GM20431 (cell line): ENCODE results near the gene NR3C2.

ENCODE experiments used
- in situ Hi-C: fragments of 300-500 bp; cut with MseI, MboI; formaldehyde crosslinking; loops from one replicate; pipeline ENCODE4 v1.15.0; 2020; ENCODE audit warnings: low sequenced_read_pairs; ENCODE audit not compliant: unreplicated experiment

The NR3C2 gene

DNA sequence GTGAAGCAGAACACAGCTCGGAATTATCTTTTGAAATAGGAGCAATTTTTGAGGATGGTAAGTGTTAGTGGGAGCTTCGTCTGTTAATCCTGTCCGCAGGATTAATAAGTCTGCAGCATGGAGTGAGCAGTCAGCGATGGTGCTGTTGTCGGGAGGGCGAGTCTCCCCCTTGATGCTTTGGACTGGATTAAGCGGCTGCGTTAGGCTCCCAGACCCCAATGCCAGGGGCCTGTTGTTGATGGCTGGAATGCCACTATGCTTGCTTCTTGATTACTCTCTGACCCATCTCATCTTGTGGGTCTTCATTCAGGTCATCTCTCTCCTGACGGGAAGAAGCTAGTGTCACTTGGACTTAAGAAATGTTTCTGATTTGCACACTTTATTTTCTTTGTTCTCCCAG lies 377.8 kb downstream of the NR3C2 start:
- in situ Hi-C loops = no loop called here

GRCh38 chr4:148062301-148062950 lies 379.8 kb downstream of the NR3C2 start:
- in situ Hi-C loops = no loop called here

DNA sequence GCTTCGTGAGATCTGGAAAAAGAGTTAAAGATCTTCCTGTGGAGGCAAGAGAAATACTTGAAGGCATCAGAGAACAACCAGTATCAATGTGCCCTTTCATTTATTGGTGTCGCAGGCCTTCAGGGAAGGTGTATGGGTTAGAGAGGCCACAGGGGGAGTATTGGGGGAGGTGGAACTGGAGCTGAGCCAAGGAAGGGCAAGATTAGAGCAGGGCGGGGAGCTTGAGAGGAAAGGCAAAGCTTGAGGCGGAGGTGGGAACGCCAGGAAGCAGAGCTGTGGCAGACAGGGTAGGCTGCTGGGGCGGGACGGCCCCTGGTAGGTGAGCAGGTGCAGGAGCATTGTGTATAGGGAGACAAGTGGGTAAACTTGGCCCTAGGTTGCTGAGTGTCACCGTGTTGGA lies 380.4 kb downstream of the NR3C2 start:
- in situ Hi-C loops = no loop called here

DNA sequence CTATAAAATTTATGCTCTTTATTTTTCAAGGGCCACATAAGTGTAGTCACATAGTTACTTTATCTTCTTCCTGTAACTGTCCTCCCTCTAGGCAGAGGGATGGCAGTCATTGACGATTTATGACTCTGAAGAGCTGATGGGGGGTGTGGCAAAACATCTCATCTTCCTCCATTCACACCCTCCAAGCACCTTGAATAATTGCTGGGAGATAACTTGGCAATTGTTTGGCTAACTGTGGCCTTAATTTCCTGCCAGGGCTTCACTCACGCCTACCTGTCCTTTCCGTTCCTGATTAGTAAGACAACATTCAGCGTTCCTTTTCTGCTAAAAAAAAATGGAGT lies 381.1 kb downstream of the NR3C2 start:
- in situ Hi-C loops = no loop called here

DNA sequence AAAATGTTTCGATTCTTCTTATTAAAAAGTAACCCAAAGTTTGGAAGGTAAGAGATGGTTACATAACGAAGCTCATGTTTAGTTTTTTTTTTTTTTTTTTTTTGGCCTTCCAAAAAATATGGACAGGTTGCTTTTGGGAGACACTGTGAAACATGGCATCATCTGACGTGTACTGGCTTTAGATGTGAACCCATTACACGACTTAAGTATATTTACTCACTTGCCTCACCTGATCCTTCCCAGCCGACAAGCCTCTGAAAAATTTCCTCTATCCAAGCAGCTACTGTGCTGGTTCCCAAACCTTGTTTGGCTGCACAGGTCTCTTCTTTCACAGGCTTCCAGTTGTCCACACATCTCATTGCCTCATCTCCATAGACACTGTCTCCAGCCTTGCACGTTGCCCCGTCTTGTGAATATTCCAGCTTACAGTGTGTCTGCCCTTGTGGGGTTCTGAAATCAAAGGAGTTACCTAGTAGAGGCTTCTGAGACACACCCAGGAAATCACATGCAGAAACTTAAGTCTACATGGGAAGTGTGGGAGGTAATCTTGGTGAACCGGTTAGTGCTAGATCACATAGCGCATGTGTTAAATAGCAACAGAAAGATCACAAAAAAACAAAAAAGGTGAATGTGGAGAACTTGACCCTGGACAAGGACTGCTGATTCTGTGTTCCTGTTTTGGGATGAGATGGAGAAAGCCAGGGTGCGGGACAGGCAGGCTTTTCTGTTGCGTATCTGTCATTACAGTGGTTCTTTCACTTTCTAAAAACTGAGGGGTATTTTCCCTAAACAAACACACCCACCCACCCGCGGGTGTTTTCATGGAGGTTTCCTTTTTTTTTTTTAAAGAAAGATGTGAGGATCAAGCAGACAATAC lies 381.7 kb downstream of the NR3C2 start:
- in situ Hi-C loops = no loop called here

GRCh38 chr4:148059617-148060180 lies 382.5 kb downstream of the NR3C2 start:
- in situ Hi-C loops = no loop called here

- in situ Hi-C loops = no loop called here
These were observed 384.0 kb downstream of the NR3C2 start for GRCh38 chr4:148057984-148058859.

DNA sequence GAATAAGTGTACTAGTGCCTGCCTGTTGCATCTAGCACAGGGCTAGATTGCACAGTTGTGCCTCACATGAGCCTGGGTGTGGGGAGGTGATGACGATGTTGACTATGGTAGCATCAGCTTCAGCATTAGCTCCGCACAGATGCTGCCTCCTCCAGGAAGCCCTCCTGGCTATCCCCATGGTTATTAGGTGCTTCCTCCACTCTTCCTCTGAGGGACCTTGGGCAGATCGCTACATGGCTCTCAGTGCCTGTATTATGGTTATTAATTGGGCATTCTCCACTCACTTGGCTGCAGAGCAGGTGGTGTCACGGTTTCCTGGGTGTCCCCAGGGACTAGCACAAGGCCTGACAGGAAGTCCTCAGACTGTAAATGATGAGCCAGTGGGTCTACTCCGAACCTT lies 384.7 kb downstream of the NR3C2 start:
- in situ Hi-C loops = no loop called here

DNA sequence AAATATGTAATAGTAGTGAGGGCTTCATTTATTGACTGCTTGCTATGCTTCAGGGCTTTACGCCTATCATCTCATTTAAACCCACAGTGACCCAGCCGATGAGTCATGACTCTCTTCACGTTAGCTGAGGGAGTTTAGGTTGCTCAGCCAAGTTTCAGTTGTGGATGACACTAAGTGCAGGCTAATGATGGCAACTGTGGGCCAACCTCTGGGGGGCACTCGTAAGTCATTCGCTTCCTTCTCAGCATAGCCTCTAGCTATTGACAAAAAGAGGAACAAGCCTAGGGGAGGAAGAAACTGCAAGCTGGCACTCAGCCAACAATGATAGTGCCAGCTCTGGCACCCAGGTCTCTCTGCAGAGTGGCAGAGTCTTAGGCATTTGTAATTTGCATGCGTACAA lies 385.3 kb downstream of the NR3C2 start:
- in situ Hi-C loops = no loop called here

DNA sequence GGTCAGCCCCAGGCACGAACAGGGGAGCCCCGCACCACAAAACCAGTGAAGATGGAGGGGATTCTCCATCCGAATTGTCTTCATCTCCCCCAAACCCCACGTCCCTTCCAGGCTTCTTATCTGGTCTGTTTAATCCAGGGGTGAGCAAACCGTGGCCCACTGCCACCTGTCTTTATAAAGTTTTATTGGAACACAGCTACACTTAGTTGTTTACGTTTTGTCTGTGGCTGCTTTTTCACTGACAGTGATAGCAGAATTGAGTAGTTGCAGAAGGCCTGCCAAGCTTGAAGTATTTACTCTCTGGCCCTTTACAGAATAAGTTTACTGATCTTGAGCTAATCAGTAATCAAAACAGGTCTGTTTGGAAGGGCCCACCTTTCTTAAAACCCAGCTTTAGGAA lies 386.4 kb downstream of the NR3C2 start:
- in situ Hi-C loops = no loop called here

DNA sequence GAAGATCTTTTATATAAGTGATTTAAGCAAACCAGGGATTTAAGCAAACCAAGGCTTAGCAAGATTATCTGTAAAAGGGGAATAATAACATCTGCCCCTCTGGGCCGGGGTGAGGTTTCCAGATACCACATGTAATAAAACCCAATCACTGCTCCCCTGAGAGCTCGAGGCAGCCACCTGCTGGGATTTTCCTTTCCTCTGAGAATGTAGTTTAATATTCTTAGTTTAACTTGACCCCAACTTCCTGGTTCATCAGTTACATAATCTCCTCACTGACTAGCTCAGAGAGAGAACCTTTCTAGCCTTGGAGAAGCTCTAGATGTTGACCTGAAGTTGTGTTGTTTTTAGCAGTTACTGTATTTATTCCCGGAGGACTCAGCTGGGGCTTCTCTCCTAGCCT lies 387.9 kb downstream of the NR3C2 start:
- in situ Hi-C loops = no loop called here

- in situ Hi-C loops = no loop called here
These were observed 388.8 kb downstream of the NR3C2 start for GRCh38 chr4:148053298-148054003.

- in situ Hi-C loops = no loop called here
These were observed 389.8 kb downstream of the NR3C2 start for GRCh38 chr4:148052448-148052847.

DNA sequence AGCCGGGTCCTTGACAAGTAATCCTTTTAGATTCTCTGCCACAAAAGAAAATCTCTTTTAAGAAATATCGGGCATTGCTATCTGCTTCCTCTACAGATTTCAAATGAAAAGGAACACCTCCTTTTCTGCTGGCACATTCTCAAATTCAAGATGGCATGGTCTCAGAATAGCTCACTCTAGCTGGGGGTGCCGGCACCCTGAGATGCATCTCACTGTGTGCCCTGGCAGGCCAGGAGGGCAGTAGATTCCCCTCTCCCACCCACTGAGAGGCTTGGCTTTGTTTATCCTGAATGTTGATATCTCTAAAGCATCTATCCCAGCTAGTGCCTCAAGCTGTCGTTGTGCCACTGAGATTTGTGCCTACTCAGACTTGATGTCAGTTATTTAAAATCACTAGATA lies 390.8 kb downstream of the NR3C2 start:
- in situ Hi-C loops = no loop called here

- in situ Hi-C loops = no loop called here
These were observed 393.6 kb downstream of the NR3C2 start for GRCh38 chr4:148048598-148048997.

DNA sequence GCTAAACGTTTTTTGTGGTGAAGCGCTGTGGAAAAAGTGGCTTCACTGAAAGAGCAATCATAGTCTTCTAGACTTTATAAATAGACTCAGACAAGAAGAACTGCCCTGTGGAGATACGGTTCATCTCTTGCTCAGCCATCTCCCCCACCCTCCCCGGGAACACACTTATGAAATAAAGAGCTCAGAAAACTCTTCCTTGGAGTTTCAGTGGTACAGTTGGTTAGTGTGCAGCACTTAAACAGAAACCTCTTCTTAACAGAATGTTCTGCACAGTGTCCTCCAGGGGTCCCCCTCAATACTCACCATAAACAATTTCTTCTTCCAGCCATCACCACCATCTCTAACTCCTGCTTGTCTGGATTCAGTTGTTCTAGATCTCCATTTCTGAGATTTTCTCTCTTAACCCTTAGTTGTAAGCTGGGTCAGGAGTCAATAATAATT lies 397.3 kb downstream of the NR3C2 start:
- in situ Hi-C loops = no loop called here

DNA sequence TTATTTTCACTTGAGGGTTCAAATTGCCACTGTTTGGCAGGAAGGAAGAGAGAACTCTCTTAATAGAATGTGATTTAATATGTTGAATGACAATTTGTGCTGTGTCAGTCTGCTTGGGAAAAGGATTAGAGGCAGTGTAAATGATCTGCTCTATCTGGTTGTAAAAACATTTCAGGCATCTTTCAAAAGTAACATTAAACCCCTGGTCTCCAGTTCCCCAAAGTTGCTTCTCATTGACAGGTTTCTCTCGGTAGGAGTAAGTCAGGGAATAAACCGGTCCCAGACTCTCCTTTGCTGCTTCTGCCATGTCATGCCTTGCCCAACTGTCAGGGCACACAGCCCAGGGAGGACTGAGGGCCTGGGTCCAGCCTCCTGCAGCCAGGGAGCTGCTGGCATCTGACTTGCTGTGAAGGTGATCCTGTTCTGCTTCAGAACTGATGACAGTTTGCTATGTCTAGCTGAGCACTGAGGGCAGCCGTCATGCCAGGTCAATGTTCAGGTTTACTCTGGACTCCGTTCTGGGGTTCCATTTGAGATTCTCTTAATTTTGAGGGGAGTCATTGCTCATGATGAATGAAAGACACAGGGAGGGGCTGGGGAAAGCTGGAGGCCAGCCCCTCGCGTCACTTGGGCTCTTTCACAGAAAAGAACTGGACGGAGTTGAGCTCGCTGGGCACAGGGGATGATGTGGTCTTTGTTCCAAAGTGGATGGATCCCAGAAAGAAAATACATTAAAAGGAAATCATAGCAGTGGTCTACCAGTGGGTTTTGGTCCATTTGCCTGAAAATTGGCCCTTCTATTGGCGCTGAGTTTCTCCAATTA lies 397.9 kb downstream of the NR3C2 start:
- in situ Hi-C loops = no loop called here

DNA sequence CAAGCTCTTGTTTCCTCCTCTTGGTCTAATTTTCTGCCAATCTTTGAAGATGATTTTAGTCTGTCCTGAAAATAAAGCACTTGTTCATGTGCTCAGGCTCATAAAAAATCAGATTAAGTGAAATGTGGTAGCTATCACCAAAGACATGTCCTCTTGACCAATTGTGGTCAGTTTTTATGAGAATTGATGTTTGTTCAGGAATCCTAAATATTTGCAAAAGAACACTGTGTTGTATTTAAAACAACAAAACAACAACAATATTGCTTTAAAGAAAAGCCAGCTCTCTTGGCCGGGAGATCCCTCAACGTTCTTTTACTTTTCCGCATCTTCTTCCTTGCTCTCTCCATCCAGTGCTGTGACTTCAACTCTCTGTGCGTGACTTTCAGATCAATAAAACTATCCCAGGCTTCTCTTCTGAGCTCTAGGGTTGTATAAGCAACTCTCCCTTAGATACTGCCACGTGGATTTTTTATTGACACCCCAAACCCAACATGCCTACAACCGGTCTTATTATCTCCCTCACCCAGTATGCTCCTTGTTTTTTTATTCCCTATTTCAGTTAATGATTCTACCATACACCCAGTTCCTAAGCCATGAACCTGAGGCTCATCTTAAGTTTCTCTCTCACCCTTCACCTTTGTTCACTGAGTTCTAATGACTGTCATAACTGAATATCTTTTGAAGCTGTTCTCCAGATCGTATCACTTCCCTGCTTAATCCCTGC lies 400.4 kb downstream of the NR3C2 start:
- in situ Hi-C loops = no loop called here
